Liver (tissue), 9 donors: ENCODE measurements around the gene RELT. TPM values are rescaled to one million over a fixed set of nuclear protein-coding genes. Genes with fewer than 3 reads are reported as not detected.

Experiments
- DNase-seq: peaks from one replicate; pipeline ENCODE4 v3.0.0-alpha.2; 2017; ENCODE audit warnings: low spot score
- H3K27ac ChIP-seq, 2 donors: one replicate each; pipeline ENCODE4 v1.7.0; 2013; ENCODE audit warnings: inconsistent platforms in 2 of 2, low read length in 2 of 2, control low read depth in 1 of 2, low read depth in 1 of 2, mild to moderate bottlenecking in 1 of 2
- H3K27me3 ChIP-seq, 4 donors: one replicate each; pipeline versions ENCODE4 v1.6.1 to v1.7.0; 2013; ENCODE audit warnings: low read length in 3 of 4, inconsistent platforms in 1 of 4, mild to moderate bottlenecking in 1 of 4, moderate library complexity in 1 of 4; ENCODE audit not compliant: control insufficient read depth in 4 of 4, insufficient read depth in 4 of 4
- H3K36me3 ChIP-seq, 4 donors: one replicate each; pipeline versions ENCODE4 v1.6.1 to v1.7.0; 2013; ENCODE audit warnings: low read length in 3 of 4, mild to moderate bottlenecking in 3 of 4, low read depth in 1 of 4, moderate library complexity in 1 of 4; ENCODE audit not compliant: control insufficient read depth in 4 of 4, insufficient read depth in 3 of 4
- H3K4me1 ChIP-seq, 4 donors: one replicate each; pipeline versions ENCODE4 v1.6.1 to v1.7.0; 2013; ENCODE audit warnings: low read length in 3 of 4, mild to moderate bottlenecking in 3 of 4, moderate library complexity in 1 of 4; ENCODE audit not compliant: control insufficient read depth in 4 of 4, insufficient read depth in 4 of 4
- H3K4me3 ChIP-seq, 3 donors: one replicate each; pipeline versions ENCODE4 v1.6.1 to v1.7.0; 2013; ENCODE audit warnings: low read length in 3 of 3, control low read depth in 1 of 3, low read depth in 1 of 3, mild to moderate bottlenecking in 1 of 3
- H3K9ac ChIP-seq, 2 donors: one replicate each; pipeline ENCODE4 v1.7.0; 2013; ENCODE audit warnings: low read length in 2 of 2, mild to moderate bottlenecking in 2 of 2, moderate library complexity in 2 of 2, control low read depth in 1 of 2, low read depth in 1 of 2
- H3K9me3 ChIP-seq, 4 donors: one replicate each; pipeline versions ENCODE4 v1.6.1 to v1.7.0; 2013; ENCODE audit warnings: low read length in 3 of 4; ENCODE audit not compliant: control insufficient read depth in 4 of 4
- EGR1 ChIP-seq, 2 donors: IDR thresholded peaks; 2 replicates each; pipeline ENCODE4 v1.6.1; 2016 to 2018; ENCODE audit warnings: antibody characterized with exemption in 2 of 2, low read depth in 2 of 2
- FOXA1 ChIP-seq: IDR thresholded peaks from 2 replicates; pipeline ENCODE4 v1.6.1; 2016; ENCODE audit warnings: antibody characterized with exemption
- FOXA2 ChIP-seq: IDR thresholded peaks from 2 replicates; pipeline ENCODE4 v1.6.1; 2016; ENCODE audit warnings: antibody characterized with exemption
- GABPA ChIP-seq, 2 donors: IDR thresholded peaks in 1 of 2; conservative IDR thresholded peaks in 1 of 2; 2 replicates each; pipeline ENCODE4 v1.6.1; 2016; ENCODE audit warnings: antibody characterized with exemption in 2 of 2, mild to moderate bottlenecking in 1 of 2, moderate library complexity in 1 of 2
- HNF4A ChIP-seq, 2 donors: conservative IDR thresholded peaks; 2 replicates each; pipeline ENCODE4 v1.6.1; 2016; ENCODE audit warnings: antibody characterized with exemption in 2 of 2, mild to moderate bottlenecking in 2 of 2
- JUND ChIP-seq, 2 donors: IDR thresholded peaks; 2 replicates each; pipeline ENCODE4 v1.6.1; 2016; ENCODE audit warnings: antibody characterized with exemption in 2 of 2
- NR2F2 ChIP-seq: IDR thresholded peaks from 2 replicates; pipeline ENCODE4 v1.6.1; 2016; ENCODE audit warnings: antibody characterized with exemption
- RAD21 ChIP-seq, 2 donors: IDR thresholded peaks; 2 replicates each; pipeline ENCODE4 v1.6.1; 2016; ENCODE audit warnings: antibody characterized with exemption in 2 of 2, mild to moderate bottlenecking in 2 of 2
- RXRA ChIP-seq, 2 donors: IDR thresholded peaks; 2 replicates each; pipeline ENCODE4 v1.6.1; 2017 to 2018; ENCODE audit warnings: antibody characterized with exemption in 2 of 2, mild to moderate bottlenecking in 1 of 2
- SP1 ChIP-seq: IDR thresholded peaks from 2 replicates; pipeline ENCODE4 v1.6.1; 2018; ENCODE audit warnings: antibody characterized with exemption, mild to moderate bottlenecking
- TAF1 ChIP-seq: conservative IDR thresholded peaks from 2 replicates; pipeline ENCODE4 v1.6.1; 2016; ENCODE audit warnings: antibody characterized with exemption, mild to moderate bottlenecking
- YY1 ChIP-seq: IDR thresholded peaks from 2 replicates; pipeline ENCODE4 v1.6.1; 2016; ENCODE audit warnings: antibody characterized with exemption, mild to moderate bottlenecking
- WGBS: extraction: QIAGEN DNeasy Blood & Tissue Kit; methylation state at CpG from one replicate; pipeline ENCODE4 v1.1.7; 2013; 5-methylcytosine and 5-hydroxymethylcytosine counted together
- polyA plus RNA-seq, 2 donors: library from polyadenylated mRNA; stranded (reverse) in 1 of 2; unstranded in 1 of 2; fragments of 200-250 nt in 1 of 2; fragments of >200 nt in 1 of 2; fragmentation: Nextera tagmentation in 1 of 2; extraction: Ambion mirVana in 1 of 2; gene quantifications; one replicate each; pipeline versions ENCODE4 v1.2.1 to v1.2.3, GENCODE V29; 2013 to 2015
- total RNA-seq, 2 donors: library from RNA; depleted of rRNA; stranded (reverse); fragments of >200 nt; gene quantifications; one replicate each; pipeline ENCODE4 v1.2.3, GENCODE V29; 2014
- TF ChIP-seq, protein P1 (sequence below): IDR thresholded peaks from 2 replicates; pipeline ENCODE4 v1.6.1; 2016; ENCODE audit warnings: antibody characterized with exemption
- TF ChIP-seq, protein P2 (sequence below): IDR thresholded peaks from 2 replicates; pipeline ENCODE4 v1.6.1; 2016; ENCODE audit warnings: antibody characterized with exemption
- TF ChIP-seq, protein P3 (sequence below): fragments of 150-350 bp; IDR thresholded peaks from 2 replicates; pipeline ENCODE4 v1.5.1; 2017; ENCODE audit warnings: improper control_type of control experiment, low read depth, low read length; ENCODE audit not compliant: missing input control
- TF ChIP-seq, protein P4 (sequence below): IDR thresholded peaks from 2 replicates; pipeline ENCODE4 v1.6.1; 2016; ENCODE audit warnings: antibody characterized with exemption
- TF ChIP-seq, protein P5 (sequence below): IDR thresholded peaks from 2 replicates; pipeline ENCODE4 v1.6.1; 2016; ENCODE audit warnings: antibody characterized with exemption, mild to moderate bottlenecking
- donor health status: healthy.
- donor health status: healthy.
- donor health status: healthy.
- donor health status: healthy.
- donor health status: healthy.

RELT gene
- total and polyA plus RNA-seq, 4 donors, result 0.21 to 8.0 (median 2.3) TPM

DNA sequence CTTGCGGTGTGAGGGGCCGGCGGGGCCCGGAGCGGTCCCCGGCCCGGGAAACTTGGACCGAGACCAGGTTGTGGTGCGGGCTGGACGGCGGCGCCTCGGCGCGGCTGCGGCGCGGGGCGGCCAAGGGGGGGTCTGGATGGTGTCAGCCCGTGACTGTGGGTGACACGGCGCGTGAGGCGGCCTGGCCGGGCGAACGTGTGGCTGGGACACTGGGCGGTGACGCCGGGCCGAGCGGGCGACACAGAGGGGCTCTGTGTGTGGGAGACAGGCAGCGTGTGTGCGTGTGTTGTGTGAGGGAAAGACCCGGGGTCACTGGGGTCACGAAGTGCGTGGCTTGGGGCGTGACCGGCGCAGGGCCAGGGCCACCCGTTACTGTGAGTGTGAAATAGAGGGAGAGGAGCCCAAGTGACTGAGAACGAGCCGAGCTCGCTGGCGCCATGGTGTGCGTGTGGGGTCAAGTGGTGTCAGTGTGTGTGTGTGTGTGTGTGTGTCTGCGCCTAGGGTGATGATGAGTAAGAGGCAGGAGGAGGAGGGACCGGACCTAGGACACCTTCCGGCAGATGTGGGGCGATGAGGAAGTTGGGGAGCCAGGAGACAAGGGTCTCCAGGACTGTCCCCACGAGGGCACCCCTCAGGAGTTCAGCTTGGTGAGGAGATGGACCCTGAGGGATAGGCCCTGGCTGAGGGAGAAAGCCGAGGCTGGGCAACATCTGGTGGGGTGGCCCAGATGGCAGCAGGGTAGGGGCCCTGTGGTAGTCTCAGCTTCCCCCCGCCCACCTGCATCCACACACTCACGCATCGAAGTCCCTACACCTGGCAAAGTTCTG is 817 bp downstream of the RELT start:
- Histone ChIP-seq H3K4me3 (peak overlapping the region; percentile 38 to 69 (median 48)), H3K9me3 (no peaks in the 10 kb centered on the region), H3K4me1 (peaks cover 0 to 12% (median under 1%) of the 10 kb centered on the region in 4 donors), H3K9ac (peak overlapping the region in 1 of 2 donors; percentile 13), H3K27me3 (no peaks in the 10 kb centered on the region), H3K36me3 (no peaks in the 10 kb centered on the region), H3K27ac (peak overlapping the region; percentile 57 to 78)
- no peak for TF ChIP-seq SP1
- TF ChIP-seq RAD21 (IDR thresholded peaks at IDR 0.05), result no peak
- peak; percentile 49 for TF ChIP-seq NR2F2
- TF ChIP-seq FOXA1, result no peak
- TF ChIP-seq, protein P1, sequence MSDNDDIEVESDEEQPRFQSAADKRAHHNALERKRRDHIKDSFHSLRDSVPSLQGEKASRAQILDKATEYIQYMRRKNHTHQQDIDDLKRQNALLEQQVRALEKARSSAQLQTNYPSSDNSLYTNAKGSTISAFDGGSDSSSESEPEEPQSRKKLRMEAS, result no peak
- TF ChIP-seq EGR1 (IDR thresholded peaks at IDR 0.05; ENCODE audit: low read depth in 2 of 2), result no peak
- TF ChIP-seq, protein P2, sequence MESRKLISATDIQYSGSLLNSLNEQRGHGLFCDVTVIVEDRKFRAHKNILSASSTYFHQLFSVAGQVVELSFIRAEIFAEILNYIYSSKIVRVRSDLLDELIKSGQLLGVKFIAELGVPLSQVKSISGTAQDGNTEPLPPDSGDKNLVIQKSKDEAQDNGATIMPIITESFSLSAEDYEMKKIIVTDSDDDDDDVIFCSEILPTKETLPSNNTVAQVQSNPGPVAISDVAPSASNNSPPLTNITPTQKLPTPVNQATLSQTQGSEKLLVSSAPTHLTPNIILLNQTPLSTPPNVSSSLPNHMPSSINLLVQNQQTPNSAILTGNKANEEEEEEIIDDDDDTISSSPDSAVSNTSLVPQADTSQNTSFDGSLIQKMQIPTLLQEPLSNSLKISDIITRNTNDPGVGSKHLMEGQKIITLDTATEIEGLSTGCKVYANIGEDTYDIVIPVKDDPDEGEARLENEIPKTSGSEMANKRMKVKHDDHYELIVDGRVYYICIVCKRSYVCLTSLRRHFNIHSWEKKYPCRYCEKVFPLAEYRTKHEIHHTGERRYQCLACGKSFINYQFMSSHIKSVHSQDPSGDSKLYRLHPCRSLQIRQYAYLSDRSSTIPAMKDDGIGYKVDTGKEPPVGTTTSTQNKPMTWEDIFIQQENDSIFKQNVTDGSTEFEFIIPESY, result no peak
- TF ChIP-seq, protein P3, sequence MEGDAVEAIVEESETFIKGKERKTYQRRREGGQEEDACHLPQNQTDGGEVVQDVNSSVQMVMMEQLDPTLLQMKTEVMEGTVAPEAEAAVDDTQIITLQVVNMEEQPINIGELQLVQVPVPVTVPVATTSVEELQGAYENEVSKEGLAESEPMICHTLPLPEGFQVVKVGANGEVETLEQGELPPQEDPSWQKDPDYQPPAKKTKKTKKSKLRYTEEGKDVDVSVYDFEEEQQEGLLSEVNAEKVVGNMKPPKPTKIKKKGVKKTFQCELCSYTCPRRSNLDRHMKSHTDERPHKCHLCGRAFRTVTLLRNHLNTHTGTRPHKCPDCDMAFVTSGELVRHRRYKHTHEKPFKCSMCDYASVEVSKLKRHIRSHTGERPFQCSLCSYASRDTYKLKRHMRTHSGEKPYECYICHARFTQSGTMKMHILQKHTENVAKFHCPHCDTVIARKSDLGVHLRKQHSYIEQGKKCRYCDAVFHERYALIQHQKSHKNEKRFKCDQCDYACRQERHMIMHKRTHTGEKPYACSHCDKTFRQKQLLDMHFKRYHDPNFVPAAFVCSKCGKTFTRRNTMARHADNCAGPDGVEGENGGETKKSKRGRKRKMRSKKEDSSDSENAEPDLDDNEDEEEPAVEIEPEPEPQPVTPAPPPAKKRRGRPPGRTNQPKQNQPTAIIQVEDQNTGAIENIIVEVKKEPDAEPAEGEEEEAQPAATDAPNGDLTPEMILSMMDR, result no peak
- no peak for TF ChIP-seq JUND (IDR thresholded peaks at IDR 0.05)
- no peak for TF ChIP-seq TAF1
- TF ChIP-seq GABPA (IDR thresholded peaks at IDR 0.05 in 1 of 2, conservative IDR thresholded peaks at IDR 0.05 in 1 of 2), result no peak
- TF ChIP-seq, protein P4, sequence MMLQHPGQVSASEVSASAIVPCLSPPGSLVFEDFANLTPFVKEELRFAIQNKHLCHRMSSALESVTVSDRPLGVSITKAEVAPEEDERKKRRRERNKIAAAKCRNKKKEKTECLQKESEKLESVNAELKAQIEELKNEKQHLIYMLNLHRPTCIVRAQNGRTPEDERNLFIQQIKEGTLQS, result no peak
- TF ChIP-seq RXRA (IDR thresholded peaks at IDR 0.05), result peak in 1 of 2 donors; percentile 45
- no peak for TF ChIP-seq HNF4A (conservative IDR thresholded peaks at IDR 0.05)
- TF ChIP-seq YY1, result no peak
- TF ChIP-seq, protein P5, sequence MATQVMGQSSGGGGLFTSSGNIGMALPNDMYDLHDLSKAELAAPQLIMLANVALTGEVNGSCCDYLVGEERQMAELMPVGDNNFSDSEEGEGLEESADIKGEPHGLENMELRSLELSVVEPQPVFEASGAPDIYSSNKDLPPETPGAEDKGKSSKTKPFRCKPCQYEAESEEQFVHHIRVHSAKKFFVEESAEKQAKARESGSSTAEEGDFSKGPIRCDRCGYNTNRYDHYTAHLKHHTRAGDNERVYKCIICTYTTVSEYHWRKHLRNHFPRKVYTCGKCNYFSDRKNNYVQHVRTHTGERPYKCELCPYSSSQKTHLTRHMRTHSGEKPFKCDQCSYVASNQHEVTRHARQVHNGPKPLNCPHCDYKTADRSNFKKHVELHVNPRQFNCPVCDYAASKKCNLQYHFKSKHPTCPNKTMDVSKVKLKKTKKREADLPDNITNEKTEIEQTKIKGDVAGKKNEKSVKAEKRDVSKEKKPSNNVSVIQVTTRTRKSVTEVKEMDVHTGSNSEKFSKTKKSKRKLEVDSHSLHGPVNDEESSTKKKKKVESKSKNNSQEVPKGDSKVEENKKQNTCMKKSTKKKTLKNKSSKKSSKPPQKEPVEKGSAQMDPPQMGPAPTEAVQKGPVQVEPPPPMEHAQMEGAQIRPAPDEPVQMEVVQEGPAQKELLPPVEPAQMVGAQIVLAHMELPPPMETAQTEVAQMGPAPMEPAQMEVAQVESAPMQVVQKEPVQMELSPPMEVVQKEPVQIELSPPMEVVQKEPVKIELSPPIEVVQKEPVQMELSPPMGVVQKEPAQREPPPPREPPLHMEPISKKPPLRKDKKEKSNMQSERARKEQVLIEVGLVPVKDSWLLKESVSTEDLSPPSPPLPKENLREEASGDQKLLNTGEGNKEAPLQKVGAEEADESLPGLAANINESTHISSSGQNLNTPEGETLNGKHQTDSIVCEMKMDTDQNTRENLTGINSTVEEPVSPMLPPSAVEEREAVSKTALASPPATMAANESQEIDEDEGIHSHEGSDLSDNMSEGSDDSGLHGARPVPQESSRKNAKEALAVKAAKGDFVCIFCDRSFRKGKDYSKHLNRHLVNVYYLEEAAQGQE, result no peak
- no peak for TF ChIP-seq FOXA2
- peak; percentile 61 for DNase-seq
- WGBS, result 10% methylated on average over 56 of the region's 56 CpGs
